ENCODE data around the gene THBD.

The THBD gene

DNA sequence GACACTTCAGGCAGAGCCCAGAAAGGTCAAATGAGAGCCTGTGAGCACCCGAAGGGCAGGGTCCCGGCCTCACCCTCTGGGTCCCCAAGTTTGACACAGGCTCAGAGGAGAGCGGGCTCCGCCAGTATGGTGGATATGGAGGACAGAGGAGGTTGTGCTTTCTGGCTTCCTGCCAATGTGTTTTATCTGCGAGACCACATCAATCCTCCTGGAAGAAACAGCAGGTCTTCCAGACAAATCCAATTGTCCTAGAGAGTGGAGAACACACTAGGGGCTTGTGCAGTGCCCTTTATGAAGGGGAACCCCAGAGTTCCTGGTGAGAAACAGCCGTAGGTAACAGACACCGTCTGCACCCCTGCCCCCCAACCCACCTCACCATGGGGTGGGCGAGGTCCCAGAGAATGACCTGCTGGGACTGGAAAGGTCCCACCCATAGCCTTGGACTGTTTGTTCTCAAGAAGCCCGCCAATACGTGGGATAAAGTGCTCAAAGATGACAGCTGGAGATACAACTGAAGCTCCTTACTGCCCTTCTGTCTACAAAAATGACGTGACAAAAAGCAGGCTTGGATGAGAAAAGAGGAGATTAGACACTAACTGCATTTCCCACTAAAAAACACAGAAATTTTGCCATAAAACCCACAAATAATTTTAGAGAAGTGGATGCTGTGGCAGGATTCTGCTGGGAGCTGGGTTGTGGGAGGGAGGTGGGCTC, 38.3 kb downstream of the THBD start:
- no peak overlapping the region for H3K9ac ChIP-seq (ENCODE audit: low read length)
- no peaks in the 10 kb centered on the region for H3K9me3 ChIP-seq (ENCODE audit: control insufficient read depth, low read length)
- no peak overlapping the region for H3K4me3 ChIP-seq (ENCODE audit: low read length)
- H3K27me3 ChIP-seq (ENCODE audit: control insufficient read depth, insufficient read depth, low read length), result no peaks in the 10 kb centered on the region
- H3K36me3 ChIP-seq (ENCODE audit: control insufficient read depth, insufficient read depth, low read length), result no peaks in the 10 kb centered on the region
- H3K4me1 ChIP-seq (ENCODE audit: control insufficient read depth, insufficient read depth, low read length), result no peaks in the 10 kb centered on the region

DNA sequence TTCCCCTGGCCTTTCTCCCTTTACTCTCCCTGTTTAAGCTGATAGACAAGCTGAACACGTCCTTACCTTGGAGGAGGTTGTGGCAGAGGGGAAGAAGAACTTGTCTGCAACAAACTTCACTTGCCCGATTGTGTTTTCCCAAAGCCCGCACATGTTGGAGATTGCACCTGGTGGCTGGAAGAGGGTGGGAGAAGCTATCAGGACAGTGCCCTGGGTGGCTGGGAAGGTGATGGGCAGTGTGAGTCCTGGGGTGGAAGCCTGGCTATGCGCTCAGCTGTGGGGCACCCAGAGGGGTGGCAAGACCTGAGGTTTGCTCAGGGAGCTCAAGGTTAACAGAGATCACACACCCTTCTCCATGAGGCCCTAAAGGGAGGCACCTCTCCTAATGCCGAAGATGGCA, 39.4 kb downstream of the THBD start:
- H3K4me3 ChIP-seq (ENCODE audit: low read length), result no peak overlapping the region
- H3K36me3 ChIP-seq (ENCODE audit: control insufficient read depth, insufficient read depth, low read length), result no peaks in the 10 kb centered on the region
- H3K9ac ChIP-seq (ENCODE audit: low read length), result no peak overlapping the region
- no peaks in the 10 kb centered on the region for H3K9me3 ChIP-seq (ENCODE audit: control insufficient read depth, low read length)
- no peaks in the 10 kb centered on the region for H3K27me3 ChIP-seq (ENCODE audit: control insufficient read depth, insufficient read depth, low read length)
- no peaks in the 10 kb centered on the region for H3K4me1 ChIP-seq (ENCODE audit: control insufficient read depth, insufficient read depth, low read length)

DNA sequence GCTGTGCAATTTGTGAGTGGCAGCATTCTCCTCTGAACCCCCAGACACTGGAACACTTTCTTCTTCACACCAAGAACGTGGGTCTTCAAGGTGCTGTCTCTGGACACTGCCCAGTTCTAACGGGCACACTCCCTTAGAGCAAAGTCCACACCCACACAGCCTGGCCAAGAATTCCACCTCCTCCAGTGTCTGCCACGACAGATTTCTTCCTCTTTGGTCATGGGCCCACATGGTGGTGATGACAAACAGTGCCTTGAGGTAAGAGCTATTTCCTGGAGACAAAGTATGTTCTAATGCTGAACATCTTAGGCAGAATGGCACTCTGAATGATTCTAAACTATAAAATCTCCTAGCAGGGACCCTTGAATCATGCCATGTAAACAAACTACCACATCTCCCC, 39.8 kb downstream of the THBD start:
- Histone ChIP-seq H3K27me3 (ENCODE audit: control insufficient read depth, insufficient read depth, low read length) (no peaks in the 10 kb centered on the region), H3K9ac (ENCODE audit: low read length) (no peak overlapping the region), H3K4me3 (ENCODE audit: low read length) (no peak overlapping the region), H3K36me3 (ENCODE audit: control insufficient read depth, insufficient read depth, low read length) (no peaks in the 10 kb centered on the region), H3K9me3 (ENCODE audit: control insufficient read depth, low read length) (no peaks in the 10 kb centered on the region), H3K4me1 (ENCODE audit: control insufficient read depth, insufficient read depth, low read length) (no peaks in the 10 kb centered on the region)

DNA sequence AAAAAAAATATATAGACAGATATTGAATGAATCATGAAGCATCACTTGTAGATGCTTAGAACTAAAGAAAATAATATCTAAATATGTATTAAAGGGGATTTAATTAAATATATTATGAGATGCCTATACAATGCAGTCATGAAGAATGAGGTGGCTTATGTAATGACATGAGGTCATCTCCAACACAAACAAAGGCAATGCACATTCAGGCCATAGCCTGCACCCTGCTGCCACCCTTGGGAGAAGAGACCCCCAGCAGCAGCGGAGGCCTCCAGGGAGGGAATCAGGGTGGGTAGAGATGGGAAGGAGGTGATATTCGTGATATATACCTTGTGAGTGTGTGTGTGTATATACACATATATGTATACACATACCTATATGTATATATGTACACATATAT, 40.8 kb downstream of the THBD start:
- Histone ChIP-seq H3K27me3 (ENCODE audit: control insufficient read depth, insufficient read depth, low read length) (no peaks in the 10 kb centered on the region), H3K4me1 (ENCODE audit: control insufficient read depth, insufficient read depth, low read length) (no peaks in the 10 kb centered on the region), H3K9me3 (ENCODE audit: control insufficient read depth, low read length) (no peaks in the 10 kb centered on the region), H3K36me3 (ENCODE audit: control insufficient read depth, insufficient read depth, low read length) (no peaks in the 10 kb centered on the region), H3K9ac (ENCODE audit: low read length) (no peak overlapping the region), H3K4me3 (ENCODE audit: low read length) (no peak overlapping the region)

DNA sequence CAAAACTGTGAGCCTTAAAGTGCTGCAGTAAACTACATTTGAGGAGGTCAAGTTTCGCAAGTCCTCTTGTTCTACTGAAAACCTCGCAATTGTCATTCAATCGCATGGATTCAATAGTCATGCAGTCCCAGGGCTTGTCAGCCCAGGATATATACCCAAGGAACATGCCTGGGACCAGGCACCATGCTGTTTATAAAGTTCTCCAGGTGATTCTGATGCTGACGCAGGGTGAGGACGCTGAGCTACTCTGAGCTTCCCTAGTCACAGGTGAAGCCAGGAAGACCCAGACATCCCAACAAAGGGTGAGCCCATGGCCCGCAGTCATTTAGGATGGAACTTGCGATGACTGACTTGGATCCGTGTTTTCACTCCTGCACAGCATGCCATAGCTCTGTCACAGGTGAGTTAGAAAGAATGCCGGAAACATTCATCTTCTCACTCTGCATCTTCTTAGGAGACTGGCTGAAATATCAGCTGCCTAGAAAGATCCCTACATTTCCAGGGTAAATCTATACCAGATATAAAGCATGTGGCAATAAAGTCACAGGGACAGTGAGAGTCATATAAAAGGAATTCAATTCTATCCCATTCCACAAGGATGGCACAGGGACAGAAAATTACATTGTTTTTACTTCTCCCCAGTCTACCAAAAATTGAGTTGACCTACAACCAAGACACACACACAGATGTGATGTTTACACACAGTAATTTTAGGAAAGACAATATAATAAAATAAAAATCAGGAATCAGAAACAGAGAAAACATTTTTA, 41.4 kb downstream of the THBD start:
- Histone ChIP-seq H3K9me3 (ENCODE audit: control insufficient read depth, low read length) (no peaks in the 10 kb centered on the region), H3K4me3 (ENCODE audit: low read length) (no peak overlapping the region)

DNA sequence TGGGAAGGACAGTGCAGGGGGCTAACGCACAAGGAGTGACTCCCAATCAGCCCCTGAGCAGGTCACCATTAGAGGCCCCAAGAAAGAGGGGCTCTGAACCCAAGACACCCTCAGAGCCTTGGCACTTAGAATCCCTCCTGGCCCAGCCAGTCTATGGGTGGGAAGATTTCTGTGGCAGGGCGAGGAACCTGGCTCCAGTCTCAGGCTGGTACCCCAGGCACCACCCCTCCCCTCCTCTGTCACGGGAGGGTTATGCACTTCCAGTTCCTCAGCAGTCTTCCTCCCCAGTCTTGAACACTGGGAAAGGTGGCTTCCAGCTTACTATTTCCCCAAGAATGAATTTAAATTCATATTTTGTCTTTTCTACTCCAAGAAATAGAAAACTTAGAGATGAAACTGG, 42.0 kb downstream of the THBD start:
- H3K36me3 ChIP-seq (ENCODE audit: control insufficient read depth, insufficient read depth, low read length), result no peaks in the 10 kb centered on the region
- H3K27me3 ChIP-seq (ENCODE audit: control insufficient read depth, insufficient read depth, low read length), result no peaks in the 10 kb centered on the region

More for the DNA sequence above, 41.4 kb downstream of the THBD start:
- Histone ChIP-seq H3K4me1 (ENCODE audit: control insufficient read depth, insufficient read depth, low read length) (no peaks in the 10 kb centered on the region), H3K36me3 (ENCODE audit: control insufficient read depth, insufficient read depth, low read length) (no peaks in the 10 kb centered on the region), H3K9ac (ENCODE audit: low read length) (no peak overlapping the region), H3K27me3 (ENCODE audit: control insufficient read depth, insufficient read depth, low read length) (no peaks in the 10 kb centered on the region)

DNA sequence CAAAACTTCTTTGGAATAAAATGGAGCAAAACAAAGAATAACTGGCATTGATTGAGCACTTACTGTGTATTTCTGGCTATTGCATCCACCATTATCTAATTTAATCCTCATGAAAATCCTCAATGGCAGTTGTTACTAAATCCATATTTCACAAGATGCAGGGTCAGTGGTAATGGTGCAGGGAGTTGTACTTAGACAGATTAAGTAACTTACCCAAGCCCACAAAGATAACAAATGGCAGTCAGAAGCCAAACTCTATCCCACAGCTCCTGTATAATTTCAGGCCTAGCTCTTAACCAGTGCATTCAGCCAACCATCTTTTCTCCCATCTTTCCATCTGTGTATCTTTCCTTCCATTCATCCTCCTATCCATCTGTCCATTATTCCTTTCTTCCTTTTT, 43.7 kb downstream of the THBD start:
- Histone ChIP-seq H3K27me3 (ENCODE audit: control insufficient read depth, insufficient read depth, low read length) (no peaks in the 10 kb centered on the region), H3K9ac (ENCODE audit: low read length) (no peak overlapping the region), H3K4me3 (ENCODE audit: low read length) (no peak overlapping the region), H3K9me3 (ENCODE audit: control insufficient read depth, low read length) (no peaks in the 10 kb centered on the region), H3K36me3 (ENCODE audit: control insufficient read depth, insufficient read depth, low read length) (no peaks in the 10 kb centered on the region), H3K4me1 (ENCODE audit: control insufficient read depth, insufficient read depth, low read length) (no peaks in the 10 kb centered on the region)

More for the DNA sequence above, 42.0 kb downstream of the THBD start:
- Histone ChIP-seq H3K4me1 (ENCODE audit: control insufficient read depth, insufficient read depth, low read length) (no peaks in the 10 kb centered on the region), H3K9ac (ENCODE audit: low read length) (no peak overlapping the region), H3K9me3 (ENCODE audit: control insufficient read depth, low read length) (no peaks in the 10 kb centered on the region), H3K4me3 (ENCODE audit: low read length) (no peak overlapping the region)

DNA sequence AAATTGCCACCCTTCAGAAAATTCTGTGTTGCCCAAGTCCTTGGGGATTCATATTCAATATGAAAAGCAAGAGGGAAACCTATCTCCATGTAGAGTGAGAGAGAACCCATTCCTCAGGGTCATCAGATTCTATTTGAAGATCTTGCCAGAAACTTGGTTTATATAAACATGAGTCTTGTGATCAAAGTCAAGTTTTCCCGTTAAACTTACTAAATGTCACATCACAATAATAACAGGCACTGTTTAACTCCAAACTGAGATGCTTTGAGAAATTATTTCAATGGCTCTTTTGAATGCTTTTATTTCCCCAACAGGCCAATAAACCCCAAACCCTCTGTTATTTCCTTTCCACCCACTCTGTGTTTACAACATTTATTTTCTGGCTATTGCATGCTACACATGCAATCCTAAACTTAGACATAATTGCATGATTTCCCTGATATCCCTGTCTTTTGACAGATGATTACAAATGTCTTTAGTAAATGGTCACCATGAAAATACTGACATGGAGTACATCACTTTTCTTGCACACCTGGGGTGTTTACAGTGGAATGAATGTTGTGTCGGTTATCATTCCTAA, 45.5 kb downstream of the THBD start:
- Histone ChIP-seq H3K27me3 (ENCODE audit: control insufficient read depth, insufficient read depth, low read length) (no peaks in the 10 kb centered on the region), H3K4me1 (ENCODE audit: control insufficient read depth, insufficient read depth, low read length) (peaks cover 6% of the 10 kb centered on the region), H3K9me3 (ENCODE audit: control insufficient read depth, low read length) (no peaks in the 10 kb centered on the region), H3K36me3 (ENCODE audit: control insufficient read depth, insufficient read depth, low read length) (no peaks in the 10 kb centered on the region), H3K4me3 (ENCODE audit: low read length) (no peak overlapping the region), H3K9ac (ENCODE audit: low read length) (no peak overlapping the region)

DNA sequence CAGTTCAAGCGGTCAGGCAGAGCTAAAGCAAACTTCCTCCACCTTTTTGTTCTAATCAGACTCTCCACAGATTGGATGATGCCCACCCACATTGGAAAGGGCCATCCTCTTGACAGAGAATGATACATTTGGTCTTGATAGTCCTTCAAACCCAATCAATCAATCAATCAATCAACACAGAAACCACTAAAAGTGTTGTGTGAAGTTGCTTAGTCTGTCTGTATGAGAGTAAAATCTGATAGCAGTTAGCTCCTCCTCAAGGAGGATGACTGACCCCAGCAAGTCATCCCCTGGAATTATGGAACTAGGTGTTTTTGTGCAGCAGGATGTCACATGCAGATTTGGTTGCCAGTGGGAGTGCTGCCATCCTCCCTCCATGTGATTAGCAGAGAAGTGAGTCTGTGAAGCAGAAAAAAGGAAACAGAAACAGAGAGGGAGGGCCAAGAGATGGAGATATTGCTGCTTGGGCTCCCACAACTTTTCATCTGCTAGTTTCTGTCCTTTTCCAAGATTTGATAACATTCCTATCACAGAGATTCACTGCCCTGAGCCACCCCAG, 46.3 kb downstream of the THBD start:
- H3K4me1 ChIP-seq (ENCODE audit: control insufficient read depth, insufficient read depth, low read length), result peaks cover 6% of the 10 kb centered on the region
- no peak overlapping the region for H3K4me3 ChIP-seq (ENCODE audit: low read length)
- no peaks in the 10 kb centered on the region for H3K27me3 ChIP-seq (ENCODE audit: control insufficient read depth, insufficient read depth, low read length)
- H3K9me3 ChIP-seq (ENCODE audit: control insufficient read depth, low read length), result no peaks in the 10 kb centered on the region
- H3K9ac ChIP-seq (ENCODE audit: low read length), result no peak overlapping the region
- no peaks in the 10 kb centered on the region for H3K36me3 ChIP-seq (ENCODE audit: control insufficient read depth, insufficient read depth, low read length)

DNA sequence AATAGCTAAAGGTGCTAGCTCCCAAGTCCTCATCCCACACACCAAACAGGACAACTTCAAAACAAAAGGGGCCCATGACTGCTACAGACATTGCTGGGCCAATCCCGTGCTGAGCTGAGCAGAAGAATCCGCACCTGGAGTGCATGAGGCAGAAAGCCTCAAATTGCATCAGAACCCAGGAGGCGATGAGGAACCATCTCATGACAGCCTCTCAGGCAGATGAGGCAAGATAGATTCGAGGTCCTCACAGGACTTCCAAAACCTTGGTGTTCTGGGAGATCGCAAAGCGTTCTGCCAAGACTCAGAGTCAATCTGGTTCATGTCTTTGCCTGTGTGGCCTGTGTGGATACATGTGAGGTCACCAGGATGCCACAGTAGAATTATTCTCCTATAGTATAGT, 47.2 kb downstream of the THBD start:
- H3K4me3 ChIP-seq (ENCODE audit: low read length), result no peak overlapping the region
- no peak overlapping the region for H3K9ac ChIP-seq (ENCODE audit: low read length)
- no peaks in the 10 kb centered on the region for H3K9me3 ChIP-seq (ENCODE audit: control insufficient read depth, low read length)
- H3K4me1 ChIP-seq (ENCODE audit: control insufficient read depth, insufficient read depth, low read length), result peaks cover 6% of the 10 kb centered on the region
- no peaks in the 10 kb centered on the region for H3K27me3 ChIP-seq (ENCODE audit: control insufficient read depth, insufficient read depth, low read length)
- H3K36me3 ChIP-seq (ENCODE audit: control insufficient read depth, insufficient read depth, low read length), result no peaks in the 10 kb centered on the region

DNA sequence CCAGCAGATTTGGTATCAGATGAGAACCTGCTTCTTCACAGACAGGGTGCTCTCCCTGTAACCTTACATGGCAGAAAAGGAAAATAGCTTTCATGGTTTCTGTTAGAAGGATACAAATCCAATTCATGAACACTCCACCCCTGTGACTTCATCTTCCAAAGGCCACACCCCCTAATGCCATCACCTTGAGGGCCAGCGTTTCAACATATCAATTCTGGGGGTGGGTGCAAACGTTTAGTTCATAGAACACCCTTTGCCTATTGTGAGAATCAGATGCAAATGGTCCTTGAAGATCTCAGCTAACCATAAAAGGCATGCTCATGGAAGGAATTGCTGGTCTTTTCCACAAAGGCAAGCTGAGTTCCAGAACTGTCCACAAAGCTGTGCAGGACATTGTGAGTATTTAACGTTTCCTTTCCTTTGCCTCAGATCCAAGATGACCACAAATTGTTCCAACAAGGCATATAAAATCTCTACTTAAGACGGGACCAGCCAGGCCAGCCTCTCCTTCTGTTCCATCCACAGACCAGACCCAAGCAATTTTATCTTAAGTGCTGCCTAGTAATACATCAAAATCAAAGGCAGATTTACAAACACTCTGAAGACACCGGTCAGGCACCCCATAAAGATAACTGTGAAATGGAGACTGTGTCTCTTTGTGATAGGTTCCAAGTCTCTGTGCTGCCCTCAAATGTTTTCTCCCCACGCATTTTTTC, 49.1 kb downstream of the THBD start:
- H3K9ac ChIP-seq (ENCODE audit: low read length), result no peak overlapping the region
- H3K4me3 ChIP-seq (ENCODE audit: low read length), result no peak overlapping the region
- H3K9me3 ChIP-seq (ENCODE audit: control insufficient read depth, low read length), result no peaks in the 10 kb centered on the region
- H3K36me3 ChIP-seq (ENCODE audit: control insufficient read depth, insufficient read depth, low read length), result no peaks in the 10 kb centered on the region
- H3K27me3 ChIP-seq (ENCODE audit: control insufficient read depth, insufficient read depth, low read length), result no peaks in the 10 kb centered on the region
- peaks cover 6% of the 10 kb centered on the region for H3K4me1 ChIP-seq (ENCODE audit: control insufficient read depth, insufficient read depth, low read length)

All from mucosa of stomach (tissue), 1 donor.